ENCODE results near the gene KCNF1.

The KCNF1 gene

DNA sequence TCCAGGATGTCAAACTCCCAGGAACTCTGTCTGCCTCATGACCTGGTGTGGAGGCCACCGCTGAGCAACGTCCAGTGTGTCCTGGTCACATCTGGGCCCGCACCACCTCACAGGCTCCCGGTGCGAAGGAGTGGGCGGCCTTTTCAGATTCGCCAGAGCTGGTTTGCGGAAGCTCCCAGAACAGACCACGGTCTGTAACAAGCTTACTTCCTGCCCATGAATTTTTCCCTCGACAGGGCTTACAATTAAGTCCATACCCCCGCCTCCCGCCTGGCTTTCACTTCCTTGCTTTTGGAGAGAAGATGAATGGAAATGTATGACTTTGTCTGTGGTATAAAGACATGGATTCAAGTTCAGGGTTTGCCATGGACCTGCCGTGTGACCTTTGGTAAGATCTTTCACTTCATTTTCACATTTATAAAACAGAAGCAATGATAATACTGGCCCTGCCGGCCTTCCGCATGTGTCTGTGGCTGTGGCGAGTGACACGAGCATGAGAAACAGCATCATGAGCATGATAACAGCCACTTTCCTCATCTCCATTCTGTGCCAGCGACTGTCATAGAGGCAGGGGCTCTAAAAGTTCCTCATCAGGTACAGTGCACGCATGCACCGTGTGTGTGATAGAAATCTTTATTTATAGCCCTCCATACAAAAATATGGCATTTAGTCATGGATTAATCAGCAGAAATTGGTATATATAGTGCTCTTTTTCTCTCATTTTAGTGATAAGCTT is 31.0 kb upstream of the KCNF1 start:
- no peak for DNase-seq

DNA sequence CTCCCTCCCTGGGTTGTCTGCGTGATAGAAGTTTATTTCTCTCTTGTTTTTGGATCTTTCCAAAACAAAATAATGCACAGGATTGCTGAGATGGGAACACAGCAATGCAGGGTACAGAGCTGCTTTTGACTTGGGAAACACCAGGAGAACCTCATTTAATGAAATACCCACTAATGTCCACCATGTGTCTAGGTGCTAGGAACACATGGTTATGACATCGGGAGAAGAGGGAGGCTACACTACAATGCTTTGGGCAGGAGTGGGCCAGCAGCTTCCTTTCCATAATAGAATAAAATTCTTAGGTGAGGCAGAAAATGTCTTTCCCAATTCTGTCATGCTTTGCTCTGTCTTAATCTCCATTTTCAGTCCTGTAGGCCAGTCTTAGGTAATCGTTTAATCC is 29.2 kb upstream of the KCNF1 start:
- no peak for DNase-seq

DNA sequence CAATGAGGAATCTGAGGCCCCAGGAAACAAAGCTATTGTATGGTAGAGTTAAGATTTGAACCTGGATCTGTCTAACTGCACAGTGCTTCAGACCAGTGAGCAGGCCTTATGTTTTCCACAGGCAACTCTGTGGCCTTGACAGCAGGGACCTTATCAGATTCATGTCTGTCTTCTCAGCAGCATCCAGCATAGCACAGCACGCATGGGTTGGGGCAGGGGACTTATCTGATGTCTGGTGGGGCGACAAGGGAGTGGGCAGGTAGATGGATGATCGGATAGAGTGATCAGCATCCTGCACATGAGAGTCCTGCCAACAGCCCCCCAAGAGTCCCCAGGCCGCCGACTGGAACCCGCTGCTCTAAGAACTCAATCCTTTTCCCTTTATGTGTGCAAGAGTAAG is 28.7 kb upstream of the KCNF1 start:
- DNase-seq = no peak

DNA sequence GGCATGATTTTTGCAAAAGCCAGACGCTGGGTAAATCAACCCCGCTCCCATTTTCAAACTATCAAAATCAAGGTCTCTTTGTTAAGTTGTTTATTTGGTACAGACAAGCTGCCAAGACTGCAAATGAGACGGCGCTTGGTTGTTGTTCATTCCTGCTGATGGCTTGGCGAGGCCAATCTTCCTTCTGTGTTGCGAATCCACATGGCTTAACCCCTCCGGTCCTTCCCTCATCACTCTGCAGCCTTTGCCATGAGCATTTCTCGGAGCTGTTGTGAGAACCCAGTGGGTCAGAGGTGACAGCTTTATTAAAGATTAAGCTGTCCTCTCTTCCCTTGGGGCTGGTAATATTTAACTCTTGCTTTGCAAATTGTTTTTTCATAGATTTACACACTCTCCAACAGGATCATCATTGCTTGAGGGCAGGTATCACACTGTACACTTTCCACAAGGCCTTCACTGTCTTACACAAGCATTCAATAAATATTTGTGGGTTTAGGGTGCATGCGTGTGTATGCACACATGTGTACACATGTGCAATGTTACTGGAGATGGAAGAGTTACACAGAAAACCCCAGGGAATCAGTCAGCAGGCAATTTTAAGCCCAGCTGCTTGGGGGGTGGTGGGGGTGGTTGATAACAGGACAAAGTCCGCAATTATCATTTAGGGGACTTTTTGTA is 27.8 kb upstream of the KCNF1 start:
- DNase-seq = no peak

DNA sequence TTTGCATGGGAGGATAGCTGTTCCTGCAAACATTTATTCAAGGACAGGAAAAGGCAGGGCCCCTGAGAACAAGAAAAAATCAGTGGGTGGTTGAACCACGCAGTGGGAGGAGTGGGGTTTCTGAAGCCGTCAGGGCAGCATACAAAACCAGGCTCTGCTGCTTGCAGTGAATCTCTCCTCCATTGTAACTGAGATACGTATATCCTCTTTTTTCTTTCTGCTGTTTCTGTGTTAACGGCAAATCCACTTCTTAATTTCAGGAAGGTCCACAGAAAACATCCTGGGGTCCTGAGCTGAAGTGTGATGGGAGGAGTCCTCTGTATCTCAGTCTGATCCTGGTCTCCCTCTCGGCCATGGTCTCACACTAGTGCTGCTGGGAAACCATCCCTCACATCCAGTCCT is 27.2 kb upstream of the KCNF1 start:
- no peak for DNase-seq

DNA sequence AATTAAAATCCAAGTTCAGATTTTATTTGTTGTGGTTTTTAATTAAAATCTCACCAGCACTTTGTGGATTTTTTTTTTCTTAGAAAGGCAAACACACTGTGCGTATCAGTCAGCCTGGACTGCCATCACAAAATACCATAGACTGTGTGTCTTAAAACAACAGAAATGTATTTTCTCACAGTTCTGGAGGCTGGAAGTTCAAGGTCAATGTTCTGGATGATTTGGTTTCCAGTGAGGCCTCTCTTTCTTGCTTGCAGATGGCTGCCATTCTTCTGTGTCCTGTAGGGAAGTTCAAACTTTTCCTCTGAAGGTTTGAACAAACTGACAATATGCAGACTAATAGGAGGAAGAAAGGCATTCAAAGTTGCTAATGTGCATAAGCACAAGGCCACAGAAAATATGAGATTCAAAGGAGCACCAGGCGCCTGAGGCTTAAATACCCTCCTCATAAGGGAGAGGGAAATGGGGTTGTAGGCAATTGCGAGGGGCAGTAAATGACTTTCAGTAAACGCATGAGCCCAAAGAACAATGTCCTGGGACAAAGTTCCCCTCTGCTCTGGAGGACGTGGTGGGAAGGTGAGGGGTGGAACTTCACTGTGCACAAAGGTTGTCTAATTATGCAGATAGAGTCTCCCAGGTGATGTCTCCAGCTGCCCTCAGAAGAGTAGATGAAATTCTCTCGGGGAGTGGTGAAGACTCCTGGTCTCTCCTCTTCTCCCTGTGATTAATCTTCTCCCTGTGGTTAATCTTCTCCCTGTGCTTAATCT is 26.5 kb upstream of the KCNF1 start:
- DNase-seq = no peak

DNA sequence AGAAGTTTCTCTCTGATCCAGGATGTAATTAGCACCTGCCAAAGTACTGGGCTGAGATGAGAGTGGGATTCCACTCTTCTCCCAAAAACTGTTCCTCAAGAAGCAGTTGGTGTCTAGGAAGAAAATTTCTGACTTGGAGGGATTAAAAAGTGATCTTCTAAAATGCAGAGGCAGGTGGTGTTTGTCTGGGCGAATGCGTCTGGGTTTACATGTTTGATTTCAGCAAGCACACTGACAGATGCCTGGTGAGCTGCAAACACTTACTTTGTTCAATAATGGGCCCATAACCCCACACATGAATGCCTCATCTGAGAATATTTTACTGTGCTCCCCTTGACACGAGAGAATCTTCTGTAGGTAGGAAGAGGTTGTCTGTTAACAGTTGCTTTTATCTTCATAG is 24.3 kb upstream of the KCNF1 start:
- DNase-seq = no peak

DNA sequence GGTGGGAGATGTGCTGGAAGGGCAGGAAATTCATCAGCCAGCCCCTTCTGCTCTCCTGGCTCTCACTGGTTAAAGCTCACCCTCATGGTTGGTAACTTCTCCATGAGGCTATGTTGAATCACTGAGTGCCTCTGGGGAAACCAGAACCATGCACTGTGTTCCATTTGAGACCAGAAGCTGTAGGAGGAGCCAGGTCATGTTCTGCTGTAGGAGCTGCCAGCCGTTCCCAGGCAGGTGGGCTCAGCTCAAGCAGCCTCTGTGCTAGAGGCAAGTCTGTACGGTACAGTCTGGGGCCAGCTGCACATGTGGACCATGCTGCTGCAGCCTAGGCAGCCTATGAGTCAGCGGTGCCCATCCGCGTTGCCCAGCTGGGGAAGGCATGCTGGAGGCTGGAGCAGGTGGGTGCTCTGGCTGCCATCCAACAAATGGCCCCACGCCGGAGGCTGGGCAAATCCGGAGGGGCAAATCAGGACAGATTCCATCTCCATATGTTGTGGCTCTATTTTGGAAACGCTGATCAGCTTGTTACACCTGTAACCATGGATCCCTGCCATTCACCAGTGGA is 22.0 kb upstream of the KCNF1 start:
- DNase-seq = no peak

DNA sequence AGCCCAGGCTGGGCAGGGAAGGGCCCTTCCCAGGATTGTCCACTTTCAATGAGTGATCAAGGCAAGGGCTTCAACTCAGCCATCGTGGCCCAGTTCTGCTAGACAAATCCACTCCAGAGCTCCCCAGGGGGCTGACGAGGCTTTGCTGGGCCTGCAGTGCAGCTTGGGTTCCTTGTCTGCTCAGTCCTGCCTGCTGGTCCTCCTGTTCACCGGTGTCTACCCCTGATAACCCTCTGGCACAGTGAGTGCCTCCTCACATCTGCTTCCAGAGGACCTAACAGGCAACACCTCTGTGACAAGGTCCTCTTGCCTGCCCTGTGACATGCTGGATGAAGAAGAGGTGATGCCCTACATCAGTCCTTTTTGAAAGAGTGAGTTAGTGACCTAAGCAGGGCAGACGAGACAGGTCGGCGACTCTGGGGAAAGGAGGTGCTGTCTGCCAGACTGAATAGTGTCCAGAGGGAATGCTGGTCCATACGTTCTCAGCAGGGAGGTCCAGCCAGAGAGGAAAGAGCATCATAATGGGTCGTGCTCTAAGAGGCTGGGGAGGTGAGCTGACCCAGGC is 20.9 kb upstream of the KCNF1 start:
- no peak for DNase-seq

DNA sequence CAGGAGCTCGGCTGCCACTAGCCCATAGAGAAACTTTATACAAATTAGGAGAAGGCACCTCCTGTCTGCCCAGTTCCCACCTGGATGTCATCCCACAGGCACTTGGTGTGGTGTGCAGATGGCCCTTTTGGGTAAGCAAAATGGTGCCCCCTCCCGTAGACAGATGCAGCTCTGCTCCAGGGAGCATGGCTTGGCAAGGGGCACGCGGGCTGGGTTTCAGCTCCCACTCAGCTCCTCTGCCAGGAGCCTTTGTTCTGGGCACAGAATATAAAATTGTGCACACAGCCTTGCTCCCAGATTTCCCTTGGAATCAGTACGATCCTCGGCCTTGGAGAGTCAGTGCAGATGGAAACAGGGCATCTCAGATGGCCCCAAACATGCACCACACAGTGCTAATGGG is 20.3 kb upstream of the KCNF1 start:
- no peak for DNase-seq

DNA sequence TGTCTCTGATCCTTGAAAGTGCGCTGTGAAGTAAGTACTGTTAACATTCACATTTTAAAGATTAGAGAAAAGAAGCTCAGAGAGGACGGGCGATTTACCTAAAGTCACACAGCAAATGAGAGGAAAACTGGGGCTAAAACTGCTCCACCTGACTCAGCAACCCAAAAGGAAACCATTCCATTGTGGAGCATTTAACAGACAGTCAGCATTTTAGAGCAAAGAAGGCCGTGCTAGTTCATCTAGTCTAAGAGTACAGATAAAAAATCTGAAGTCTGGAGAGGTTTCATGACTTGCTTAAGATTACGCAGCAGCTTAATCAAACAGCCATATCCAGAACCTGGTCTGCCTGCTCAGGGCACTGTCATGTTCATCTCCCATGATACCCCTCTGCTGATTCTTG is 19.9 kb upstream of the KCNF1 start:
- no peak for DNase-seq

DNA sequence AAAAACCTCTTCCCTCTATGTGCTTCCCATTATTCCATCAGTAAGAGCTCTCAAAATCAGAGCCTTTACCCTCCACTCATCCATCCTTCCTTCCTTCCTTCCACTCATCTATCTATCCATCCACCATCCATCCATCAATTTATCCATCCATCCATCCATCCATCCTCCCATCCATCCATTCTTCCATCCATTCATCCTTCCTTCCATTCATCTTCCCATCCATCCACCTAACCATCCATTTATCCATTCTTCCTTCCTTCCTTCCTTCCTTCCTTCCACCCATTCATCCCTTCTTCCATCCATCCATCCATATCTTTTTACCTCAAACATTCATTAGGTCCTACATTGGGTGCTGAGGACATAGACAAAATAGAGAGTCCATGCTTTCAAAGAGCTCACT is 19.4 kb upstream of the KCNF1 start:
- no peak for DNase-seq

DNA sequence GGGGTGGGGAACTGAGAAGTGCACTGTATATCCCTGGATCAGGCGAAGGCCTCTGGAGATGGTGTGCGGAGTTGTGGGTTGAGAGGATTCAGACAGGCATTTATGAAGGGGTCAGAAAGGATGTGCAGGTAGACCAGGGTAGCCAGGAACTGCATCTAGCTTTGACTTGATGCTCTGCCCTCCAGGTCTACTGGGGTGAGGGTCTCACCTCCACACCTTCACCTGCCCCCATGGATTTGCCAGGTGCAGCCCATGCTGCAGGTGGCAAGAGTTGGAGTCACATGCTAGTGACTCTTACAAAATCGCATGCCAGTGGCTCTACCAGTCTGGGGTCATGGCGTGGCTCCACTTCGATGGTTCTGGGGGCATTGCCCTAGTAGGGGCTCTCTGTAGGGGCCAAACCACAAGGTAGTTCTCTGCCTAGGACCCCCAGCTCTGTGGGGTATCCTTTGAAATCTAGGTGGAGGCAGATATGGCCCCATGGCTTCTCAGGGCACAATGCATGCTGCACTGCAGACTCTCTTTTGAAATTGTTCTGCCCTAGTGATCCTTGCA is 18.9 kb upstream of the KCNF1 start:
- DNase-seq = peak; percentile 5

DNA sequence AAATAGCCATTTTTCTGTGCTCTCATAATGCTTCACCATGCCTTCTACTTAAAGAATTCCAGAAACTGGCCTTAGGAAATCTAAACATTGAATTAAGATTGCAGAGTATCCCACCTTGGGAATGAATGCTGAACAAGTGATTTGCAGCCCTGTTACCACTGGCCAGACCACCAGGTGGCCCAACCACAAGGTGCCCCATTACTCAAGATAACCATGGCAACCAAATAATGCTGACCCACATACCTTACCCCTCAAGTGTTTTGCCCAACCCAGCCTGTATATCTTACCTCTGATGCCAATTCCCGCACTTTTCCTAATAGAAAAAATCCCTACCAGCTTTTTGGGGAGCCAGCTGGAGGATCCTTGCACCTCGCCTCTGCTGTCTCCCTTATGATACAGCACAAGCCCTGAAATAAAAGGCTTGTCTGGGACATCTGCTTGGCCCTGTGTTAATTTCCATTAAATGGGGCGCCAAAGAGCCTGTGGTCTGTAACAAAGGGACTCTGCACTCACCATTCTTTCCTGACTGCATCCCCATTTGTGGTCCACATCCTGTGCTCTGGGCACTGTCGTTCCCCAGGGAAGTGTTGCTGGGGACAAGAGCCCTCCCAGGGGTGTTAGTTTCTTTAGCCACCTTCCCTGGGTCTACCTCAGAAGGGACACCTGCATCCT is 17.3 kb upstream of the KCNF1 start:
- DNase-seq = no peak

DNA sequence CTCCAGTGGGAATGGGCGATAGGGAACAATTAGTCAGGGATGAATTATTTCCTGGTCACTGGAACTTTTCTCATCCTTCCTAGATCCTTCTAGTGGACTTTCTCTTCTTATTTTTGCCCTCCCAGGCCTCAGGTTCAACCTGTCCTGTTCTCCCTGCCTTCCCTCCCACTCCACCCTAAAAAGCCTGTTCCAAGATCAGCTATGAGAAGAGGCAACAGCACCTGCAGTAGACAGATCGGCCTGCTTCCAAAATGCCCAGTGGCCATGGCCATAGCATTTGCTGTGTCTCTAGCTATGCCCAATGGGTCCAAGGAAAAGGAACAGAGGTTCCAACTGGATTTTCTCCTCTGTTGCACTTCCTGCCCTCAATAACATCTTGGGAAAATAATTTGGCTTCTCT is 16.5 kb upstream of the KCNF1 start:
- no peak for DNase-seq

DNA sequence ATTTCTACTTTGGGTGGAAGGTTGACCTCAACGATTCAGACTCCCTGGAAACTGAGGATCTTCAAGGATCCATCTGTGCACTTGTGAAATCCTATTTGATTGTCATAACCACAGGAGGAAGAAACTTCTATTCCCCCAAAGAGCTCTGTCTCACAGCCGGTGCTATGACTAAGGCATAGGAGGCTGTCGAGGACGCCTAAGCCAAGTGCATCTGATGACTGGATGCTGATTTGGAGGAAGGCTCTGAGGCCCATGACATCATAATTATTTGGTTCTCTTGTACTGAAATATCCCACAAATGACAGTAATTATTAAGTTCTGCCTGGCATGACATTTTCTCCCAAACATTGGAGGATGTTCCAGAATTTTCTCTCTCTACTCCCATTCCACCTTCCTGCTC is 13.8 kb upstream of the KCNF1 start:
- DNase-seq = no peak

DNA sequence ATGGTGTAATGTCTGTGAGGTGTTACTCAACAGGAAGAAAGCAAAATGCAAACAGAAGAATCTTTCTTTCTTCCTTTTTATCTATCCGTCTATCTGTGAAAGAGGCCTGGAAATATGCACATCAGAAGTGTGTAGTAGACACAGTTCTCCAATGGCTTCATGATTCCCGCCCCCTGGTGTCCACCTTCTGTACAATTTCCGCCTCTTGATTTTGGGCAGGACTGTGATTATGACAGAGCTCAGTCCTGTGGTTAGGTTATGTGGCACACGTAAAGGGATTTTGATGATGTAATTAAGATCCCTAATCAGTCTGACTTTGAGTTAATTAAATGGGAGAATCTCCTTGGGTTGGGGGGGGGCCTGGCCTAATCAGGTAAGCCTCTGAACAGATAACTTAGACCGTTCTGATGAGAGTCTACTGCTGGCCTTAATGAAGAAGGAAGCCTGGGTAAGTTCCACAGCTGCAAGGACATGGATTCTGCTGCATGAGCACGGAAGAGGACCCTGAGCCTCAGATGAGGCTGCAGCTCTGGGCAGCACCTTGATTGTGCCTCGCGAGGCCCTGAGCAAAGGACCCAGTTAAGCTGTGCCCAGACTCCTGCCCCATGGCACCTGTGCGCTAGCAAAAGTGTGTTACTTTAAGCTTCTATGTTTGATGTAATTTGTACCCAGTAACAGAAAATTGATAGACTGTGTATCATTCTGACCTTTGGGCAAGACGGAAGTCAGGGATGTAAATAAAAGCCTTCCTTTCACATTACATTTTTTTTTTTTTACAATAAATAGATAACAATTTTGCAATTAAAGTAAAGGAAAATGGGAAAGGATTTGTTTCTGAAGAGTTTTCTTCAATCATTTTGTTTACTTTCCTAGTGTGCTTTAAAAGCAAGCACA is 11.3 kb upstream of the KCNF1 start:
- no peak for DNase-seq

DNA sequence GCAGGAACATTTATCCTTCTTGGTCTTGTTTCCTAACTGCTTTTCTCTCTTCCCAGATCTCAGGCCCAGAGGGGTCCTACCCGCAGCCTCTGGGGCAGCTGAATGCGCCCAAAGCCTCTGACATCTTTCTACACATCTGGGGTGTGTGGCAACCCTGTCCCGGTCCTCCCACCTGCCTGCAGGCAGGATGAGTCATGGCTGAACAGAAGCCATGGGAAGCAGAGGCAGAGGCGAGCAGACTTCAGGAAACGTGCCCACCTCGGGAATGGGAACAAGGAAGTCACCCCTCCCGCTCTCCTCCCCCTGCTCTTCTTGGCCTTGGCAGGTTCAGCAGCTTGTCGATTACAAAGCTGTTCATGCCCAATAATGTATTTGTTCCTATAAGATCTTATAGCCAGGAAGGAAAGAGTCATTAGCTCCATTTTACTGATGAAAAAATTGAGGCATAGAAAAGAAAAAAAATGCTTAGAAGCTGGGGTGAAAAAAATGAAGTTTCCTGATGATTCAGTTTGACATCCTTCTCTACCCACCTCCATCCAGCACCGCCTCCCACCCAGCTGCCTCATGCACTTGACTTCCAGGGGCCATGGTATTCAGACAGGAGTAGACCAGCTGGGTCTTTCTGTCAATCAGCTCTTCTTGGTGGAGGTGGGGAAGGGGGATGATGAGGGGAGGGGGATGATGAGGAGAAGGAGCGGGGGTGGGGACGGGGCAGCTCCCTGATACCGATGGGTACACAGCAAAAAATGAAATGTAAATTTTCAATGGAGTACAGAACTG is 10.4 kb upstream of the KCNF1 start:
- no peak for DNase-seq

DNA sequence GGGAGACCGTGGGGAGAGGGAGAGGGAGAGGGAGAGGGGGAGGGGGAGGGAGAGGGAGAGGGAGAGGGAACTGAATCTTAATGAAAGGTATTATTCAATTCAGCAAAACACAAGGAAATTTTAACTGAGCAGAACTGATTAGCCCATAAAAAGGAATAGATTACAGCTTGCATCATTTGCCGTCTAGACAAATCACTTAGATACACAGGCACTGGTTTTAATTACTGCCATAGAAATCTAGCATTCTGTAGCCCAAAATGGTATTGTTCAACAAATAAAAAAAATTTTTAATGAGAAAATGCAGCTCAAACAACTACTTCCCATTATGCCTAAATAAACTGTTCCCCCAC is 7.9 kb upstream of the KCNF1 start:
- DNase-seq = no peak

DNA sequence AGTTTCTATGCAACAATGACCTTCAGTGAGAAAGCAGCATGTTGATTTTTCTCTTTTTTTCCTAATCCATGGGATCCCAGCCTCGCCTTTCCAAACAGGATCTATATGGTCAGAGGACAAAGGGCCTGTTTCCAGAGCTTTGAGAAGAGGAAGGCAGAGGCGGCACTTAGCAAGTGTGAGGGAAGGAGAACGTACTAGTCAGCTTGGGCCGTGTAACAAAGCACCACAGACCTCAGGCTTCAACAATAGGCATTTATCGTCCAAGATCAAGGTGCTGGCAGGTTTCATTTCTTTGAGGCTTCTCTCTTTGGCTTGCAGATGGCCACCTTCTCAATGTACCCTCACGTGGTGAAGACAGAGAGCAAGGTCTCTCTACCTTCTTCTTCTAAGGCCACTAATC is 7.3 kb upstream of the KCNF1 start:
- DNase-seq = no peak

All from activated CD4-positive, CD25-positive, alpha-beta regulatory T cell treated with anti-CD3 and anti-CD28 coated beads, Interleukin-2, amount 50 U/mL, for 72 hours (primary cell).